Type B pancreatic cell (in vitro differentiated cells): ENCODE results near the gene STATH. TPM values are rescaled to one million over a fixed set of nuclear protein-coding genes. Genes with fewer than 3 reads are reported as not detected.

Experiments used
- DNase-seq: peaks from one replicate; pipeline ENCODE4 v3.0.0; 2021; ENCODE audit warnings: mixed read lengths; ENCODE audit not compliant: unreplicated experiment; ENCODE audit errors: extremely low spot score
- H3K27ac Mint-ChIP-seq: 2 replicates; pipeline ENCODE4 v1.8.0; 2021; ENCODE audit warnings: mild to moderate bottlenecking, mixed read lengths
- H3K27me3 Mint-ChIP-seq: 2 replicates; pipeline ENCODE4 v1.8.0; 2021; ENCODE audit warnings: mixed read lengths
- H3K36me3 Mint-ChIP-seq: 2 replicates; pipeline ENCODE4 v1.8.0; 2021; ENCODE audit warnings: mixed read lengths
- H3K4me1 Mint-ChIP-seq: one replicate; pipeline ENCODE4 v1.8.0; 2021; ENCODE audit warnings: mixed read lengths; ENCODE audit not compliant: unreplicated experiment
- H3K4me3 Mint-ChIP-seq: 2 replicates; pipeline ENCODE4 v1.8.0; 2021; ENCODE audit warnings: mild to moderate bottlenecking, mixed read lengths
- H3K9me3 Mint-ChIP-seq: 2 replicates; pipeline ENCODE4 v1.8.0; 2021; ENCODE audit warnings: mixed read lengths
- CTCF ChIP-seq: fragments of 200-600 bp; sonication (generic); conservative IDR thresholded peaks from 2 replicates; pipeline ENCODE4 v1.5.0; 2021; ENCODE audit warnings: antibody characterized with exemption, mild to moderate bottlenecking
- total RNA-seq: library from RNA; stranded (reverse); gene quantifications from 2 replicates; pipeline ENCODE4 v1.2.1, GENCODE V29; 2021; ENCODE audit warnings: low replicate concordance

STATH gene
- total RNA-seq, 1 donor from 2014 or later: not detected

DNA sequence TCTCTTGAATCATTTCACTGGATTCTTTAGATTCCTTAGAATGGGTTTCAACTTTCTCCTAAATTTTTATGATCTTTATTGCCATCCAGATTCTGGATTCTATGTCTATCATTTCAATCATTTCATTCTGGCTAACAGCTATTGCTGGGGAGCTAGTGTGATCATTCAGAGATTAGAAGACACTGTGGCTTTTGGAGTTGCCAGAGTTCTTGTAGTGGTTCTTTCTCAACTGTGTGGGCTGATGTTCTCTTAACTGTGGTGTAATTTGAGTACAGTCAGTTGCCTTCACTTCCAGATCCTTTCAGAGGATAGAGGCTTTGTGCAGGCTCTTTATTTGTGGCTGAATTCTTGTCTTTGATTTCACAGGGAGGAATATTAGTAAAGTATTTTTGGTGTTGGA is 18.2 kb upstream of the STATH start:
- Mint-ChIP-seq H3K4me1 (no peaks in the 10 kb centered on the region), H3K36me3 (no peaks in the 10 kb centered on the region)

DNA sequence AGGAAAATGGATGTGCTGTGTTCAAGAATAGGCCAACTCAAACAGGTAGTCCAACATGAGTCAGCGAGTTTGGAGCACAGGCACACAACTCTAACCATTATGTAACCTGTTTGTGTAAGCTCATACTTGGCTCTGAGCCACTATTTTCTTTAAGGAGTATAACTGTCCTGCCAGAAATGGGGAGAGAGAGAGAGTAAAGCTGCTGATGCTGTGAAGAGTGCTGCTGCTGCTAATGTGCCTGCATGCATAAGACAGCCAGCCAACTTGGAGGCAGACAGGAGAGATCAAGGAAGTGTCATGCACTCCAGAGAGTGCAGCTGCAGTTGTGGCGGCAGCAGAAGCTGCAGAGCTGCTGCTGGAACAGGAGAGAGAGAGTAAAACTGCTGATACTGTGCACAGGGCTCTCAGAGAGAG is 11.7 kb upstream of the STATH start:
- Mint-ChIP-seq H3K27me3 (no peaks in the 10 kb centered on the region), H3K4me3 (no peak overlapping the region), H3K27ac (no peak overlapping the region), H3K36me3 (no peaks in the 10 kb centered on the region), H3K9me3 (no peaks in the 10 kb centered on the region), H3K4me1 (peaks cover 7% of the 10 kb centered on the region)
- DNase-seq: no peak
- no peak for TF ChIP-seq CTCF

More for the DNA sequence above, 18.2 kb upstream of the STATH start:
- H3K27me3 Mint-ChIP-seq: no peaks in the 10 kb centered on the region
- H3K4me3 Mint-ChIP-seq: no peak overlapping the region
- DNase-seq: no peak
- TF ChIP-seq CTCF: no peak
- H3K9me3 Mint-ChIP-seq: no peaks in the 10 kb centered on the region
- no peak overlapping the region for H3K27ac Mint-ChIP-seq

GRCh38 chr4:69986663-69987062 is 9.1 kb upstream of the STATH start:
- peaks cover 7% of the 10 kb centered on the region for H3K4me1 Mint-ChIP-seq
- no peaks in the 10 kb centered on the region for H3K9me3 Mint-ChIP-seq
- no peaks in the 10 kb centered on the region for H3K27me3 Mint-ChIP-seq
- DNase-seq: no peak
- no peak overlapping the region for H3K4me3 Mint-ChIP-seq
- TF ChIP-seq CTCF: no peak
- H3K27ac Mint-ChIP-seq: no peak overlapping the region
- no peaks in the 10 kb centered on the region for H3K36me3 Mint-ChIP-seq

DNA sequence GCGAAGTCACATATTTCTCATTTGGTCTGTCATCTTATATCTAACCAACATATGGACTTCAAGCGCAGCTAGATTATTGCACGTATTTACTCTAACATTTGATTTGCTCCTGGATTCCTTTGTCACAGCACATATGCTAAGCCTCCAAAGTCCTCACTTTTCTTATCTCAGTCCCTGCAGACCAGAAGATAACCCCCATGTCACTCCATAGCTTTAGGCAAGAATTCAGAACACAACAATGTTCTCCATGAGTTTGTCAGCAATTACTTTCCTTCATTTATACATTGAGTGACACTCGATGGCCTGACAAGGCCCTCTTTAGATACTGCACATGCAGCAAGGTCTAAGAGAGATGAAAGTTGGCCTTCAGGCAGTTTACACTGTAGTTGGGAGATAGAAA is 4.8 kb upstream of the STATH start:
- no peaks in the 10 kb centered on the region for H3K36me3 Mint-ChIP-seq

GRCh38 chr4:69994782-69995181 is 984 bp upstream of the STATH start:
- no peak overlapping the region for H3K4me3 Mint-ChIP-seq
- H3K27me3 Mint-ChIP-seq: no peaks in the 10 kb centered on the region
- H3K9me3 Mint-ChIP-seq: no peaks in the 10 kb centered on the region
- no peaks in the 10 kb centered on the region for H3K4me1 Mint-ChIP-seq
- TF ChIP-seq CTCF: no peak
- no peak overlapping the region for H3K27ac Mint-ChIP-seq
- no peaks in the 10 kb centered on the region for H3K36me3 Mint-ChIP-seq
- DNase-seq: no peak

More for the DNA sequence above, 4.8 kb upstream of the STATH start:
- DNase-seq: no peak
- no peak for TF ChIP-seq CTCF
- Mint-ChIP-seq H3K4me1 (no peaks in the 10 kb centered on the region), H3K9me3 (no peaks in the 10 kb centered on the region), H3K4me3 (no peak overlapping the region), H3K27ac (no peak overlapping the region), H3K27me3 (no peaks in the 10 kb centered on the region)

DNA sequence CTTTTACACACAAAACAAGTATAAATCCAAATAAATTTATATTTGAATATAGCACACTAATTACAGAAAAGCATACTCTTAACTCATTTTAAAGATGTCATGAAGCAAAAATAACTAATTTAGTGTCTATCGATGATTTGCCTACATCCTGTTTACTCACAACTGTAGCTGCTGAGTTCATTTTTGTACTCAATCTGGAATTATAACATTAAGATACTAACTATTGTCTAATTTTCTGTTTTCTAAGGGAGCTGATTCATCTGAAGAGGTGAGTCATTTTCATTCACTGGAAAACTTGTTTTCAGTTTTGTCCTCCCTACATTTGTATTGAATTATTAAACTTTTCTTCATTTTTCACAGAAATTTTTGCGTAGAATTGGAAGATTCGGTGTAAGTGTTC is 3.7 kb downstream of the STATH start:
- no peak overlapping the region for H3K27ac Mint-ChIP-seq
- DNase-seq: no peak
- TF ChIP-seq CTCF: no peak
- no peaks in the 10 kb centered on the region for H3K36me3 Mint-ChIP-seq
- H3K4me1 Mint-ChIP-seq: no peaks in the 10 kb centered on the region
- no peaks in the 10 kb centered on the region for H3K9me3 Mint-ChIP-seq
- H3K4me3 Mint-ChIP-seq: no peak overlapping the region
- H3K27me3 Mint-ChIP-seq: no peaks in the 10 kb centered on the region
